OCI-M2 (cell line): ENCODE measurements around the gene MYBL2.
"Not testable (repeated sequence)": the region's sequence is repeated elsewhere in the genome, so short reads cannot be mapped to it uniquely, and the experiment has no call there.

Source experiments
- DNase-seq: peaks from one replicate; lab custom pipeline; 2025; ENCODE audit not compliant: unreplicated experiment; lab: John Stamatoyannopoulos, UW

MYBL2 gene

GRCh38 chr20:43749734-43750294 is 82.9 kb downstream of the MYBL2 start:
- peak; percentile 23 for DNase-seq

- DNase-seq, result no peak
Observed at GRCh38 chr20:43750774-43751166, 83.9 kb downstream of the MYBL2 start.

GRCh38 chr20:43751167-43752050 is 84.5 kb downstream of the MYBL2 start:
- DNase-seq, result no peak

- DNase-seq, result no peak
Observed at GRCh38 chr20:43752051-43752360, 85.1 kb downstream of the MYBL2 start.

- no peak for DNase-seq
Observed at GRCh38 chr20:43752561-43753301, 85.8 kb downstream of the MYBL2 start.

GRCh38 chr20:43755390-43755789 is 88.5 kb downstream of the MYBL2 start:
- no peak for DNase-seq

GRCh38 chr20:43755851-43756250 is 88.9 kb downstream of the MYBL2 start:
- no peak for DNase-seq

GRCh38 chr20:43757888-43758287 is 91.0 kb downstream of the MYBL2 start:
- not testable (repeated sequence) for DNase-seq

- no peak for DNase-seq
Observed at GRCh38 chr20:43761386-43762340, 94.7 kb downstream of the MYBL2 start.

- DNase-seq, result no peak
Observed at GRCh38 chr20:43762911-43763310, 96.0 kb downstream of the MYBL2 start.

- no peak for DNase-seq
Observed at GRCh38 chr20:43765916-43766315, 99.0 kb downstream of the MYBL2 start.
